ENCODE results near the gene TAX1BP1.

TAX1BP1 gene

GRCh38 chr7:27739301-27739908 is 557 bp upstream of the TAX1BP1 start:
- DNase-seq: peak; percentile 81

GRCh38 chr7:27740449-27741086 is 606 bp downstream of the TAX1BP1 start:
- peak; percentile 95 for DNase-seq

GRCh38 chr7:27742091-27742710 is 2.2 kb downstream of the TAX1BP1 start:
- peak; percentile 94 for DNase-seq

GRCh38 chr7:27745064-27745583 is 5.2 kb downstream of the TAX1BP1 start:
- DNase-seq: peak; percentile 72

- no peak for DNase-seq
Observed at GRCh38 chr7:27746486-27746885, 6.5 kb downstream of the TAX1BP1 start.

- DNase-seq: no peak
Observed at GRCh38 chr7:27746978-27747377, 7.0 kb downstream of the TAX1BP1 start.

GRCh38 chr7:27747589-27748368 is 7.8 kb downstream of the TAX1BP1 start:
- DNase-seq: no peak

GRCh38 chr7:27750316-27750715 is 10.4 kb downstream of the TAX1BP1 start:
- no peak for DNase-seq

- DNase-seq: no peak
Observed at GRCh38 chr7:27751888-27752660, 12.1 kb downstream of the TAX1BP1 start.

- DNase-seq: no peak
Observed at GRCh38 chr7:27753863-27754262, 13.9 kb downstream of the TAX1BP1 start.

- no peak for DNase-seq
Observed at GRCh38 chr7:27756298-27756697, 16.3 kb downstream of the TAX1BP1 start.

- DNase-seq: no peak
Observed at GRCh38 chr7:27759491-27759890, 19.5 kb downstream of the TAX1BP1 start.

- DNase-seq: no peak
Observed at GRCh38 chr7:27762062-27762461, 22.1 kb downstream of the TAX1BP1 start.

- no peak for DNase-seq
Observed at GRCh38 chr7:27763983-27764508, 24.1 kb downstream of the TAX1BP1 start.

GRCh38 chr7:27765841-27766240 is 25.9 kb downstream of the TAX1BP1 start:
- DNase-seq: no peak

- no peak for DNase-seq
Observed at GRCh38 chr7:27767374-27767773, 27.4 kb downstream of the TAX1BP1 start.

GRCh38 chr7:27771111-27771510 is 31.1 kb downstream of the TAX1BP1 start:
- no peak for DNase-seq

GRCh38 chr7:27774717-27775328 is 34.9 kb downstream of the TAX1BP1 start:
- peak; percentile 38 for DNase-seq

- no peak for DNase-seq
Observed at GRCh38 chr7:27775782-27776181, 35.8 kb downstream of the TAX1BP1 start.

GRCh38 chr7:27777662-27778061 is 37.7 kb downstream of the TAX1BP1 start:
- no peak for DNase-seq

GRCh38 chr7:27779873-27780272 is 39.9 kb downstream of the TAX1BP1 start:
- DNase-seq: no peak

GRCh38 chr7:27781188-27781587 is 41.2 kb downstream of the TAX1BP1 start:
- no peak for DNase-seq
